Spleen (tissue), 7 donors: ENCODE data around the gene ARHGEF40.

ENCODE experiments used
- CTCF ChIP-seq, 11 experiments: fragments of 200-600 bp in 7 of 11; fragments of 450-650 bp in 4 of 11; sonication (generic) in 4 of 11; IDR thresholded peaks in 8 of 11; conservative IDR thresholded peaks in 3 of 11; 1 replicate in 7 of 11; 2 replicates in 4 of 11; pipeline versions ENCODE4 v1.4.0 to v1.8.0; 2016 to 2021; ENCODE audit warnings: antibody characterized with exemption in 11 of 11, inconsistent platforms in 4 of 11, mild to moderate bottlenecking in 1 of 11
- POLR2A ChIP-seq, 3 donors: fragments of 450-650 bp; IDR thresholded peaks; one replicate each; pipeline ENCODE4 v1.5.1; 2017; ENCODE audit warnings: antibody characterized with exemption in 3 of 3, mild to moderate bottlenecking in 1 of 3
- donor health status: DM: no; HTN: no; CAD: no; lungs with moderate emphysema.
- donor health status: DM: no; HTN: no; CAD: no.
- donor health status: DM: no; HTN: no; CAD: no.

- no peak for TF ChIP-seq CTCF (IDR thresholded peaks at IDR 0.05 in 8 of 11, conservative IDR thresholded peaks at IDR 0.05 in 3 of 11)
- no peak for TF ChIP-seq POLR2A (IDR thresholded peaks at IDR 0.05)
These were observed 21.7 kb downstream of the ARHGEF40 start for GRCh38 chr14:21091821-21092272.
